HG03520 (cell line): ENCODE measurements around the gene UAP1.

Experiments
- ATAC-seq: cut with Tn5 transposase; IDR thresholded peaks from one replicate; pipeline ENCODE4 v1.9.1; 2021; ENCODE audit warnings: mild to moderate bottlenecking, moderate library complexity; ENCODE audit not compliant: unreplicated experiment

The UAP1 gene

DNA sequence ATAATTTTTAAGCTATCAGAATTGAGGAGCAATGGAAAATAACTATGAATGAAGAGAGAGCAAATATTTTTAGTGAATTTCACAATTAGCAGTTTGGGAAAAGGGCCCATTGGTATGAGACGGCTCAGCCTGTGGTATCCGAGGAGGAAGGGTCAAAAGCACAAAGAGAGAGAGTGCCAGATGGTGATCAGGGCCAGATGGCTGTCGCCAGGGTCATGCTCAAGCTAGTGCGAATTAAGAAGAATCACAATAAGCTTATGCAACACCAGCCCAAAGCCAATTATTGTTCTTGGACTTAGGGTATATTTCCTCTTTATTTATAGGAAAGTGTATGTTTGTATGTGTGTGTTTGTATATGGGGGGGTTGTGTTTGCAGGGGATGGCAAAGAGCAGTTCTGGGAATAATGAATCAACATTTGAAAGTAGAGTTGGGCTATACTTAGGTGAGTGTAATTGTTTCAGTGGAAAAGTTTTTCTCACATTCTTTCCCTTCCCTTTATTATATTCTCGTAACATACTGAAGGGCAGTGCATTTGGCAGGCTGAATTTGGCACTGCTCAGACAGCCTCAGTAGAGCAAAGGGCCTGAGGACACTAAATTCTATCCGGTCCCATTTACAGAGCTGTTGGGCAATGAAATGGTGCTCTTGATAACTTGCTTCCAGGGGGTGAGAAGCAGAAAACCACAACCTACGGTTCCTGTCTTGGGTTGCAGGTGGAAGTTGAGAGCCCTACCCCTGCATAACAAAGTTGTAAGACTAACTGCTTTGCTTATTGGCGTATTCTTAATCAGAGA, 51.3 kb downstream of the UAP1 start:
- no peak for ATAC-seq

GRCh38 chr1:162616848-162617247, 55.3 kb downstream of the UAP1 start:
- no peak for ATAC-seq

DNA sequence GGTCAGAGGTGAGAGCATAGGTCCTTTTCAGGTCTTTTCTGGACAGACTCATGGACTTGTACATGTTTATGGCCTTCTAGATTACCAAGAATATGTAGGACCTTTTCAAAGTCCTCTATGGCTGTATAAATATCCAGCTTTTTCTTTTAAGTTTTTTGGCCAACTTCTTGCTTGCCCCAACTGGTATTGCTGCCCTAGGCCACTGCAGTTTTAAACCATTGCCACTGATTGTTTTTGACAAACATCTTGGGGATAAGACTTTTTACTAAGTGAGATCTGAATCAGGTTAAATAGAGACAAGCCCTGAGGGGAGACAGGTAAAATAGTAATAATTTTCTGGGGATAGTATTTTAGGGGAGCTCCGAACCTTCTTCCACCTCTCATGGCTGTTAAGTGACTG, 56.0 kb downstream of the UAP1 start:
- ATAC-seq = no peak

GRCh38 chr1:162619076-162619475, 57.6 kb downstream of the UAP1 start:
- no peak for ATAC-seq

DNA sequence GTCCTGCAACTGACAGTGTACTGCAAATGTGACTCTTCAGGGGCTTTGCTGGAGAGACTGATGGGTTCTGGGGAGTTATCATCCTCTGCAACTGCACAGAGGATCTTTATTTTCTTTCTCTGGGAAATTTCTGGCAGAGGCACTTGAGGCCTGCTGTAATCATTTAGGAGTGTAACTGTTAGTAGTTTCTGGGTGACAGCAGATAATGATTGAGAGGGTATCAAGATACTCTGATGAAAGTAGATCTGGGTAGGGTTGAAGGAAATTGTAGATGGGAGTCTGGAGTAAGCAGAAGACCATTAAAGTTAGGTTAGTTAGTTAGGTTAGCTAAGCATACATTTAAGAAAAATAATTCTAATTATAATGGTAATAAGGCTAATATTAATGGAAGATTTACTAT, 59.7 kb downstream of the UAP1 start:
- no peak for ATAC-seq

GRCh38 chr1:162625679-162626078, 64.2 kb downstream of the UAP1 start:
- ATAC-seq = no peak

GRCh38 chr1:162626094-162626493, 64.6 kb downstream of the UAP1 start:
- no peak for ATAC-seq

- peak; percentile 33 for ATAC-seq
Measured at GRCh38 chr1:162626761-162627160, 65.2 kb downstream of the UAP1 start.

GRCh38 chr1:162627662-162628296, 66.3 kb downstream of the UAP1 start:
- ATAC-seq = no peak

GRCh38 chr1:162629077-162629627, 67.6 kb downstream of the UAP1 start:
- no peak for ATAC-seq

DNA sequence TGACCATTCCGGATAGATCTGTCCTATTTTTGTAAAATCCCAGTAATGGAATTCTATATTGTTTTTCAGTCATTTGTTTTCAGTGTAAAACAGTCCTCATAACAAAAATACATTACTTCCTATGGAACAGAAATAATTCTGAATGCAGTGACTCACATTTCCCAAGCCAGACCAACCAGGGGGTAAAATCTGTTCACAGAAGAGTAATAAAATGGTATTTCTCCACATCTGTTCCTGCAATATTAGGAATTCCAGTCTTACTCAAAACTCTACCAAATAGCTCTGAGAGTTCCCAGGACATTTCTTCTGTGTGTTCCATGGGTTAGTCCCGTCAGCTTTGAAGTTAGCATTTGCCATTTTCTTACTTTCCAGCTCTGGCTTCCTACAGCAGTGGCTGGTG, 68.1 kb downstream of the UAP1 start:
- ATAC-seq = no peak

DNA sequence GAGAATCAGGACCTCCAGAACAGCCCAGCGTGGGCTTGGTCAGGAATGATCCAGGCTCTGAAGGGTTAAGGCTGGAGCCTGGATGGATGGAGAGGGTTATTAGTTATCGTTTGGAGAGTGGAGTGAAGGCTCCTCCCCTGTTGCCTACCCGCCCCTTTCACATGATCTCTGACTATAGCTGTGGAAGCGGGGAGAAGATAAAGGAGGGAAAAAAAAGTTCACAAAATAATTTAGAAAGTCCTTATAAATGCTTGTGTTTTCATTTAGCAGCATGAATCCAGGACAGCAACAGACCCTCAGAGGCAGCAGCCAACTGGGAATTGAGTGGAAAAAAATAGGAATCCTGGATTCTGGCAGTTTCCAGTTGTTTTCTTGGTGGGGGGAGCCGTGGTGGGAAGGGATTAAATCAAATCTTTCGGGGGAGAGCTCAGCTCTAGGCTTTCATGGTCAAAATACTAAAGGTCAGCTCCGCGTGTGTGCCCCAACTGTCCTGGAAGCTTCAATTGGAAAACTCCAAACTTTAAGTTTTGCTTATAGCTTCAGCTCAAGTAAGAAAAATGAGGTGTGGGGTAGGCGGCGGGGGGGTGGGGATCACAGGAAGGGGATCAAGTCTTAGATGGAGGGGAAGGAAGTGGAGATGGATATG, 70.1 kb downstream of the UAP1 start:
- ATAC-seq = no peak

GRCh38 chr1:162632217-162632666, 70.7 kb downstream of the UAP1 start, which contains the start of gene DDR2:
TSS of gene DDR2 (plus strand) at chr1:162632464. CDS start at chr1:162719064, 86,600 bp downstream.
- no peak for ATAC-seq

- no peak for ATAC-seq
Measured at GRCh38 chr1:162632698-162633080, 71.2 kb downstream of the UAP1 start.

DNA sequence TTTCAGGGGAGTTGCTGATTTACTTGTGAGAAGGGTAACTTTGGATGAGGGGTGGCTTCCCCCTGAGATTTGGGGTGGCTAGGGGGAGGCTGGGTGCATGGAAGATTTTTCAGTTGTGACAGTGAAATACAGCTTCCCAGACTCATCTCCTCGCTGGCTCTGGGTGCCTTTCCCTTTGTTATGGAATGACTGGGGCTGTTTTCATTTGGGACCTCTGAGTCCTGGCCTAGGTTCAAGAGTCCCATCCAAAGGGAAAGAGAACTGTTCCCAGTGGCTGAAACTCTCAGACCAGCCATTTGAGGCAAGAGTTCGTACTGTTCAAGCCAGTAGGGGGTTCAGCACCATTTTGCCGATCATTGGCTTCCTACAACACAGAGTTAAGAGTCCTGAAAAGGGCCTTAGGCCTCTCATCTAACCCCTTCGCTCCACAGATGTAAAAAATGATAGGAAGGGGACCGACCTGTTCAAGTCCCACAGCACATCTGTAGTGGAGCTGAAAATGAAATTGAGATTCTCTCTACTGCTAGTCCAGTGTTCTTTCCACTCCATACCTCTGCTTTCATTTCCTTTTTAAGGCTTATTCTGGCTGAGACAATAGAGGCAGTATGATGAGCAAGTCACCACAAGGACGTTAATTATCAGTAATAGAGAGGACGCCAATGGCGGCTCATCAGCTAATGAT, 71.7 kb downstream of the UAP1 start:
- peak; percentile 52 for ATAC-seq

DNA sequence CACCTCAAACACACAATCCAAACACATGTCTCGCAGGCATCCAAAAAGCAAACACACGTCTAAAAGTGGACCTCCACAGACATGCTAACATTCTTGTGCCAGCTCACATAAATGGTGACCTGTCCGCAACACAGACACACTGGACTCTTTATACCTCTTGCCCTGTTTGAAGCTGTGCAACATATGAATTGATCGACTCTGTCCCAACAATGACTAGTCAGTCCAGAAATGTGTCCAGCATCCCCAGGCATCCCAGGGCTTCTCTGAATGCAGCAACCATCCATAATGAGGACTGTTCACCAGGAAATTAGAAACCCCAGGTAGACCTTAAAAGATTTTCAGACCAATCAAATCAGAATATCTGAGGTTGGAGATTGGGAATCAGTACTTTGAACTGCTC, 73.9 kb downstream of the UAP1 start:
- no peak for ATAC-seq

DNA sequence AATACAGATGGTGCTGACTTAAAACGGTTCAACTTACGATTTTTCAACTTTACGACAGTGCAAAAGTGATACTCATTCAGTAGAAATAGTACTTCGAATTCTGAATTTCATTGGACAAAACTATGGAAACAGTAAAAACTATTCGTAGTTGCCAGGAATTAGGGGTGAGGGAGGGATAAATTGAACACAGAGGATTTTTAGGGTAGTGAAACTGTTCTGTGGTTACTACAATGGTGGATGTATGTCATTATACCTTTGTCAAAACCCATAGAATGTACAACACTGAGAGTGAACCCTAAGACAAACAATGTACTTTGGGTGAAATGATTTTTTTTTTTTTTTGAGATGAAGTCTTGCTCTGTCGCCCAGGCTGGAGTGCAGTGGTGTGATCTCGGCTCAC, 78.2 kb downstream of the UAP1 start:
- ATAC-seq = peak; percentile 86

- ATAC-seq = no peak
Measured at GRCh38 chr1:162641114-162641513, 79.6 kb downstream of the UAP1 start.

DNA sequence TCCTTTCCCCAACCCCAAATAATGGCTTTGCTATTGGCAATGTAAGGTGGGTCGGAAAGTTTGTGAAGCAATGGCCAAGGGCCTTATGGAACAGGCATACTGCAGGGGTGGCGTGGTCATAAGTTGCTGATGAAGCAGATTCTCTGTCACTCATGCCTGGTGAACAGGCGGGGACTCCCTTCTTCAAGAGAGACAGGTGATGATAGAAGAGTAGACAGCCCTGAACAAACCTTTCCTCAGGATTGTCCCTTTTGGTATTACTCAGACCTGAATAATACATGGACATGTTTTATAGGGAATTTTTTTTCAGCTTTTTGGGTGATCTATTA, 83.4 kb downstream of the UAP1 start:
- ATAC-seq = no peak

DNA sequence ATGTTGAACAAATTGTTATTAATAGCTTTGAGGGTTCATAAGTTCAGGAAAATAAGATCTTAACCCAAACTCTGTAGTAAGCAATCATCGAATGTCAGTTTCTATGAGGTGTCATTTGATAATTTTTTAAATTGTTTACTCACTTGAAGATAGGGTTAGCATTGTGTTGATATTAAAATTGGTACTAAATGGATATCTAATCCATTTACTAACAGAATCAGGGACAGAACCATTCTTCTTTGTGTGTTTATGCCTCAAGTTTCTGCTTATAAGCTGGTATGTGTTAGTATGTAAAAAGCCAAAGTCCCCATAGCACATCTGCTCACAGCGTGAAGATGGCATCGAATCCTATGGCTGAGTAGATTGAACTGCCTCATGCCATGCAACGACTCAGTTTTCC, 84.1 kb downstream of the UAP1 start:
- ATAC-seq = no peak

GRCh38 chr1:162649583-162649982, 88.1 kb downstream of the UAP1 start:
- no peak for ATAC-seq
